GM19372 (cell line): ENCODE data around the gene GPR146.

Experiments
- ATAC-seq: cut with Tn5 transposase; IDR thresholded peaks from one replicate; pipeline ENCODE4 v1.9.1; 2021; ENCODE audit warnings: mild to moderate bottlenecking, low read depth, moderate library complexity; ENCODE audit not compliant: unreplicated experiment

GPR146 gene

DNA sequence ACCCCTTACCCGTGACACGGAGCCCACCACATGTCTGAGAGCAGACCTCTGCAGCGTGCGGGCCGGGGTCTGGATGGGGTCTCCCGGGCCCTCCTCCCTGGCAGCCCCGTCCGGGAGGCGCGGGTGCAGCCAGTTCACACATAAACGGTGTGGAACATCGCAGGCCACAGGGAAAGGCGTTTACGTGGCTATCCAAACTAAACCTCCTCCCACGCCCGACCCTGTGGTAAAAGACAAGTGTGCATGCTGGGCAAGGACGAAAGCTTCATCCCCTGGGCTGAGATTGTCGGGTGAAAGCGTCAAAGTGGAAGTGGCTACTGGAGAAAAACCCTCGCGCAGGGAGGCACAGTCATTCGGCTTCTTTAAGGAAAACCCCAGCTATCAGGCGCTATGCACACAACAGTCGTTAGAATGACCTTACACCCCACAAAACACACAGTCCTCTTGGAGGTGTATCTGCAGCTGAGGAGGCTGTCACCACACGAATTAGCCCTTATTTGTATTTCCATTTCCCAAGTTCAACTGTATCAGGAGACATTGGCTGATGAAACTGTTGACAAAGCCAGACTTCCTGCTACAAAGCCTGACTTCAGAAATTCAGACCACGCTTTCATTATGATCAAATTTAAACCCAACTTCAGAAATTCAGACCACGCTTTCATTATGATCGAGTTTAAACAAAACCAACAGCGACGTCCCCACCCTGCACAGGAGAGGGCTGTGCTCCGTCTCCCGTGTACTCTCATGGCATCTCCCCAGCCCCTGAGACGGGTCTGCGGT lies 58.9 kb downstream of the GPR146 start:
- no peak for ATAC-seq

DNA sequence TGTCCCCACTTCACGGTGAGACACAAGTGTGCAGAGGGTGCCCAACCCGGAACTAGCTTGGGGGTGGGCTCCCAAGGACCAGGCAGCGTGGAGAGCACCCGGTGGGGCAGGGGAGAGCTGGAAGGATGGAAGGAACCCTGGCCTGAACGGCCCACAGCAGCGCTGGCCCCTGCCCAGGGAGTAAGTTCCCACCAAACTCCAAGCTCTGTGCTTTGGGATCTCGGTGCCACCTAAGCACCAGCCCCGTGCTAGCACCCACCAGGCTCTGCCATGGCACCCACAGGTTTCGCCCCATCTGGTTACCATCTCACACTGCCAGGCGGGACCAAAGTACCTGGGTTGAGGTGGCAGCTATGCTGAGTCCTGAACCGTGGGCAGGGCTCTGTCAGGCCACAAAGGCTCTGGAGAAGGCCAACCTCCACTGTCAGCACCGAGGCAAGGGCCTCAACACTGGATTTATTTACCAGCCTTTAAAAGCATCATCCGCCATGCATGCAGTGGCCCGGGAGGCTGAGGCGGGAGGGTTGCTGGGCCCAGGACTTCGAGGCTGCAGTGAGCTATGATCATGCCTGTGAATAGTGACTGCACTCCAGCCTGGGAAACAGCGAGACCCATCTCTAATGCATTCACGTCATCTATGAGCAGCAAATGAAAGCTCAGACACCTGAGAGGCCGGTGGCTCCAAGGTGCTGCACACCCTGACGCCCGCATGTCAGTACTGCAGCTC lies 59.6 kb downstream of the GPR146 start:
- no peak for ATAC-seq

DNA sequence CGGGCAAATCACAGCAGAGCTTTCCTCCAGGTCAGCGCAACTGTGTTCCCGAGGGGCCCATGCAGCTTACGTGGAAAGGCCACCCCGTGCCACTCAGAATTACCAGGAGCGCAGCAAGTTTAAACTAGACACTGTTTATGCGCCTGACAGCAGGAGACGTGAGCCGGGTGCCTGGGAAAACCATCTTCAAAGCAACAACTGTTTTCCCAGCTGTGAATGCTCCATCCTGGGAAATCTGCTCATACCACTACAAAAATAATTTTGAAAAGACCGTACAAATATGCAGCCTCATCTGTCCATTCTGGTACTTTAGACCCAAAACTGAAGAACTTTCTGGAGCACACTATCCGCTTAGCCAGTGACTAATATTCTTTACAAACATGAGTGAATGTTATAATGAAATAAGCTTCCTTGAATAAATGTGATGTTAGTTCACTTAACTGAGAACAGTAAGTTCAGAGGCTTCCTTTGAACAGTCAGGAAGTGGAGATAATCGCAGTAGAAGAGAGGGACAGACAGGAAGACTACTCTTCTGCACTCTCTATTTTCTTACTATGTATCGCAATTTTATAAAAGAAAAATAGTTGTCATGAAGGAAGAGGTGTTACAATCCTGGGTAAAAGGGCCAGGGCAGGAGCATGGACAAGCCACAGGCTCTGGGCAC lies 60.3 kb downstream of the GPR146 start:
- ATAC-seq: no peak

DNA sequence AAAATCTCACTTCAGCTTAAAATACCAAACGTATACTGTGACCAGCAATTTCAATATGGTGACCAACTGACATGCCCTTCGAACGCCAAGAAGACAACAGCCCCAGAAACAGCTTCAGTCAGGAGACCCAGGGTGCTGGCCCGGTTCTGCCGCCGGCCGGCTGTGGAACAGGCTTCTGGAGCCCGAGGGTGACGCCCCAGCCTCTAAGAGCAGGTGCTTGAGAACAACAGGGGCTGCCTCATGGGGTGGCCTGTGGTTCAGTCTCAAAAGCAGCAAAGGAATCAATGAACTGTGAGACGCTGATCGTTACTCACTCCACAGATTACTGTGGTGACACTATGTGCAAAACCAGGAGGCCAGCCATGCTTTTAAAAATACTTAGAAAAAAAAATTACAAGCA lies 60.8 kb downstream of the GPR146 start:
- ATAC-seq: no peak

DNA sequence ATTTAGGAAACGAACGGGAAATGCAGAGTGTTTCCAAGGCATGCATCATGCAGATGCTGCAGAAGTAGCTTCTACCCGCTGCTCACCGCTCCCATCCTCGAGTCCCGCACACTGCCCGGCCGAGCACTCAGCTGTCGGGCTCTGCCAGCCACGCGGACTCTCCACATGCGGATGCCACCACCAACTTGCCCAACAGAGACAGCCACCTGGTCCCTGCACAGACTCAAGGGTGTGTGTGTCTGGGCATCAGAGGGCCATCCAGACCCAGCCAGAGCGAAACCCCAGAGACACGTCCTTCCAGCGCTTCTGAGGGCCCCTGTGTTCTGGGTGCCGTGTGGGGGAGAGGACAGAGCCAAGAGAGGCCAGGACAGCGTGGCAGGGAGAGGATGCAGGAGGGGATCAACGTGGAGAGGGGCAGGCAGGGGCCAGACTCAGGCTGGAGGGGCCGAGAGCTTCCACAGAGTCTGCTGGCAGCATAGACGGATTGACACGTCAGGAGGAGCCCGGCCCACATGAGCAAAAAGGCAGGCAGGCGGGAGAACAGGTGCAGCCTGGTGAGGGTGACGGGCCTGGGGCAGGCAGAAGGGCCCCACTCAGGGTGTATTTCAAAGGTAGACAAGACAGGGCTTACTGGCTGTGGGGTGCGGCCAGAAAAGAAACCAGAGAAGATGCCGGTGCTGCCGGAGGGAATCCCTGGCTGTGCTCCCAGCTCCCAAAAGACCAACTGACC lies 61.9 kb downstream of the GPR146 start:
- ATAC-seq: no peak

DNA sequence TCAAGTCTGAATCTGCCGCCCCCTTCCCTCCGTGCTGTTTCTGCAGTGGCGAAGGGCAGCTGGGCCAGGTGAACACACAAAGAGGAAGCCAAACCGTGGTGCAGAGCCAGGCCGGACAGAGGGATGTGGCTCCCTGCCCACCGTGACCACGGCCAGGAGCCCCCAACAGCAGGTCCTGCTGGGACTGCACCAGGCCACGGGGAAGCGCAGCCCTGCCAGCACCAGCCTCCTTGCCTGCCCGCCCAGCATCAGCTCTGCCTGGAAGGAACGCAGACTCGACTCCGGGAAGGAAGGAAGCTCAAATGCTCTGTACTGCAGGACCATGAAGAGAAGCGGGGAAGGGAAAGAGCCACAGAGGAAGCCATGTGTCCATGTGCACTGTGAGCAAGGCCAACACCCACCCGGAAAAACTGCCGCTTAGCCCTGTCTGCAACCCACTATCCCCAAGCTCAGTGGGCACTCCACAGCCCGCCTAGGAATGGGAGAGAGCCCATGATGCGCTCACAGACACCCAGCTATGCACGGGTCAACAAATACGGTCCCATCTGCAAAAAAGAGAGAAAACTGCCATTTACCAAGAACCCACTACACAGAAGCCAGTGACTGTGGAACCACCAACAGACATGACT lies 62.6 kb downstream of the GPR146 start:
- no peak for ATAC-seq

DNA sequence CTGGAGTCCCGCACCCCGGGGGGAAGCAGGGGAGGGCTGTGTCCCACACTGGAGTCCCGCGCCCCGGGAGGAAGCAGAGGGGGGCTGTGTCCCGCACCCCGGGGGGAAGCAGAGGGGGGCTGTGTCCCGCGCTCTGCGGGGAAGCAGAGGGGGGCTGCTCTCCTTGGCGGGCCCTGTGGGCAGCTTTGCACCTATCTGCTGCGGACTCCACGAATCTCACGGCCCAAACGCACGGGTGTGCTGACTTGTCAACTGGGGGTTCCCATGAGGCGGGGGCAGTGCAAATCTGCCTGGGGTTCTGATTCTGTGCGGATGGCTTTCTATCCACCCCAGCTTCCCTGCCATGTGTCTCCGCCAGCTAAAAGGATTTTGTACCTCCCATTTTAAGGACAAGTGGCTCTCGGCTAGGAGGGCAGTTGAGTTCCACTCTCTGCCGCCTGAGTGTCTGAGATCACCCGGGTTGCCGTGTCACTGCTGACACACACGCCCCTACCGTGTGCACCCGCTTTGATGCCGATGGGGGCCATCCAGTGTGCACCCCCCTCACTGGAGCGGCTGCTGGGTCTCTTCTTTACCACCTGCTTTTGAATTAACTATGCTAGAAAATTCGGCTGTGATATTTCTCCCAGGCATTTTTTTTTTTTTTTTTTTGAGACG lies 64.0 kb downstream of the GPR146 start:
- ATAC-seq: no peak
